Right atrium auricular region (tissue), 2 donors: ENCODE results near the gene ARIH1. TPM values are rescaled to one million over a fixed set of nuclear protein-coding genes. Genes with fewer than 3 reads are reported as not detected.
"Not testable (repeated sequence)": the region's sequence is repeated elsewhere in the genome, so short reads cannot be mapped to it uniquely, and the experiment has no call there.

Experiments
- DNase-seq: peaks from one replicate; pipeline ENCODE4 v3.0.0-alpha.2; 2019; ENCODE audit warnings: low spot score
- H3K27ac ChIP-seq, 2 donors: fragments of 200-600 bp; sonication (generic); 1 replicate in 1 of 2; 2 replicates in 1 of 2; pipeline ENCODE4 v1.5.1; 2016 to 2019
- H3K27me3 ChIP-seq, 2 donors: fragments of 200-600 bp; sonication (generic); one replicate each; pipeline versions ENCODE4 v1.5.1 to v1.6.0; 2017 to 2019
- H3K36me3 ChIP-seq: fragments of 200-600 bp; sonication (generic); one replicate; pipeline ENCODE4 v1.5.1; 2016
- H3K4me1 ChIP-seq, 2 donors: fragments of 200-600 bp; sonication (generic); one replicate each; pipeline versions ENCODE4 v1.5.1 to v1.6.0; 2017 to 2019
- H3K4me3 ChIP-seq, 2 donors: fragments of 200-600 bp; sonication (generic); 1 replicate in 1 of 2; 2 replicates in 1 of 2; pipeline ENCODE4 v1.5.1; 2017 to 2019; ENCODE audit warnings: mild to moderate bottlenecking in 1 of 2, moderate library complexity in 1 of 2
- H3K9me3 ChIP-seq, 2 donors: fragments of 200-600 bp; sonication (generic); one replicate each; pipeline ENCODE4 v1.5.1; 2019
- CTCF ChIP-seq, 2 donors: fragments of 200-600 bp; sonication (generic); IDR thresholded peaks; one replicate each; pipeline ENCODE4 v1.5.1; 2019; ENCODE audit warnings: antibody characterized with exemption in 2 of 2
- total RNA-seq, 2 donors: library from RNA; depleted of rRNA; stranded (reverse); fragments of >200 nt; gene quantifications; one replicate each; pipeline ENCODE4 v1.1.0, GENCODE V29; 2016

Gene ARIH1
- total RNA-seq, 2 donors from 2014 or later, result 40.7 to 41.5 TPM

GRCh38 chr15:72592676-72593075 is 118.5 kb downstream of the ARIH1 start:
- no peaks in the 10 kb centered on the region for H3K27me3 ChIP-seq
- no peak for TF ChIP-seq CTCF (IDR thresholded peaks at IDR 0.05)
- no peak overlapping the region for H3K27ac ChIP-seq
- H3K4me1 ChIP-seq, result no peaks in the 10 kb centered on the region
- H3K36me3 ChIP-seq, result no peaks in the 10 kb centered on the region
- no peak for DNase-seq
- H3K9me3 ChIP-seq, result no peaks in the 10 kb centered on the region
- no peak overlapping the region for H3K4me3 ChIP-seq

- H3K4me1 ChIP-seq, result no peaks in the 10 kb centered on the region
- no peaks in the 10 kb centered on the region for H3K36me3 ChIP-seq
- no peak for TF ChIP-seq CTCF (IDR thresholded peaks at IDR 0.05)
- H3K9me3 ChIP-seq, result no peaks in the 10 kb centered on the region
- H3K27me3 ChIP-seq, result no peaks in the 10 kb centered on the region
- no peak overlapping the region for H3K27ac ChIP-seq
- H3K4me3 ChIP-seq, result no peak overlapping the region
- DNase-seq, result no peak
Observed at GRCh38 chr15:72593838-72594237, 119.7 kb downstream of the ARIH1 start.

- no peak overlapping the region for H3K4me3 ChIP-seq
- H3K9me3 ChIP-seq, result no peaks in the 10 kb centered on the region
- no peaks in the 10 kb centered on the region for H3K27me3 ChIP-seq
- peak; percentile 61 to 72 for TF ChIP-seq CTCF (IDR thresholded peaks at IDR 0.05)
- H3K36me3 ChIP-seq, result no peaks in the 10 kb centered on the region
- no peak overlapping the region for H3K27ac ChIP-seq
- no peak for DNase-seq
- no peaks in the 10 kb centered on the region for H3K4me1 ChIP-seq
Observed at GRCh38 chr15:72599855-72600464, 125.8 kb downstream of the ARIH1 start.

GRCh38 chr15:72604794-72605193 is 130.7 kb downstream of the ARIH1 start:
- H3K4me3 ChIP-seq, result no peak overlapping the region
- TF ChIP-seq CTCF (IDR thresholded peaks at IDR 0.05), result no peak
- no peak for DNase-seq
- no peaks in the 10 kb centered on the region for H3K9me3 ChIP-seq
- H3K27me3 ChIP-seq, result no peaks in the 10 kb centered on the region
- H3K27ac ChIP-seq, result no peak overlapping the region
- H3K4me1 ChIP-seq, result no peaks in the 10 kb centered on the region
- no peaks in the 10 kb centered on the region for H3K36me3 ChIP-seq

- H3K9me3 ChIP-seq, H3K36me3 ChIP-seq, H3K27ac ChIP-seq, DNase-seq, H3K27me3 ChIP-seq, H3K4me1 ChIP-seq, H3K4me3 ChIP-seq: not testable (repeated sequence)
Observed at GRCh38 chr15:72608084-72608483, 134.0 kb downstream of the ARIH1 start.

GRCh38 chr15:72609862-72610261 is 135.7 kb downstream of the ARIH1 start:
- no peak overlapping the region for H3K4me3 ChIP-seq
- no peaks in the 10 kb centered on the region for H3K9me3 ChIP-seq
- H3K27me3 ChIP-seq, result no peaks in the 10 kb centered on the region
- no peak for DNase-seq
- TF ChIP-seq CTCF (IDR thresholded peaks at IDR 0.05), result no peak
- H3K36me3 ChIP-seq, result no peaks in the 10 kb centered on the region
- no peaks in the 10 kb centered on the region for H3K4me1 ChIP-seq
- H3K27ac ChIP-seq, result no peak overlapping the region

GRCh38 chr15:72612324-72612723 is 138.2 kb downstream of the ARIH1 start:
- not testable (repeated sequence) for DNase-seq, H3K36me3 ChIP-seq, H3K4me3 ChIP-seq, H3K27ac ChIP-seq, H3K9me3 ChIP-seq, H3K27me3 ChIP-seq, H3K4me1 ChIP-seq
